ENCODE data around the gene PDE4B. TPM values are rescaled to one million over a fixed set of nuclear protein-coding genes. Genes with fewer than 3 reads are reported as not detected.

Gene PDE4B
- total and polyA plus RNA-seq, 2 of the 13 experiments (the other 11 are each of a cell fraction or from before 2014, with no cell fraction given), result not detected

GRCh38 chr1:66316464-66317247 is 524.0 kb downstream of the PDE4B start:
- Histone ChIP-seq H3K4me3 (replicated peaks in 1 of 3; ENCODE audit: insufficient read depth in 1 of 3, low read depth in 2 of 3, low read length in 3 of 3) (no peak overlapping the region), H3K27me3 (ENCODE audit: control insufficient read depth in 1 of 2, insufficient read depth in 2 of 2, low read length in 2 of 2) (no peaks in the 10 kb centered on the region), H3K27ac (ENCODE audit: extremely low read length, insufficient read depth, low read length) (no peak overlapping the region), H3K9ac (ENCODE audit: insufficient read depth, low read depth, low read length) (no peak overlapping the region), H3K36me3 (replicated peaks in 1 of 2; ENCODE audit: control insufficient read depth in 1 of 2, insufficient read depth in 2 of 2, low read length in 2 of 2) (no peaks in the 10 kb centered on the region), H3K9me3 (ENCODE audit: low read length) (no peaks in the 10 kb centered on the region), H2AFZ (ENCODE audit: low read length) (no peak overlapping the region), H3K79me2 (ENCODE audit: insufficient read depth, low read length) (no peaks in the 10 kb centered on the region), H3K4me2 (ENCODE audit: low read depth, low read length) (no peak overlapping the region), H3K4me1 (ENCODE audit: insufficient read depth, low read length) (no peaks in the 10 kb centered on the region), H4K20me1 (ENCODE audit: insufficient read depth, low read length) (no peaks in the 10 kb centered on the region)
- DNase-seq (ENCODE audit: low spot score) (no peak), FAIRE-seq (no peak), ATAC-seq (no peak)
- BruUV-seq (replicated peaks), result no TSS peak
- intact Hi-C loops (cut with micrococcal nuclease; ENCODE audit: unreplicated experiment), result no loop called here
- POLR2A ChIA-PET, result no interaction called here
- WGBS (ENCODE audit: low lambda C conversion rate), result 59% methylated on average over 3 of the region's 3 CpGs
- in situ Hi-C loops (cut with HindIII; ENCODE audit: extremely low pct_ligation_motif_present, low pct_unique_long_range_greater_than_20kb), result no loop called here
- TF ChIP-seq SYNCRIP (IDR thresholded peaks at IDR 0.05; ENCODE audit: insufficient read depth, low read depth, low read length), result no peak
- TF ChIP-seq MTA3 (CRISPR knock-in tag; IDR thresholded peaks at IDR 0.05), result no peak
- no peak for TF ChIP-seq ZNF205 (CRISPR knock-in tag; IDR thresholded peaks at IDR 0.05)
- TF ChIP-seq ZNF512 (CRISPR knock-in tag; IDR thresholded peaks at IDR 0.05), result no peak
- no peak for TF ChIP-seq ARNT2 (CRISPR knock-in tag; IDR thresholded peaks at IDR 0.05; ENCODE audit: low read depth)
- no peak for TF ChIP-seq SOX5 (CRISPR knock-in tag; IDR thresholded peaks at IDR 0.05; ENCODE audit: borderline replicate concordance)
- no peak for TF ChIP-seq MXD4 (CRISPR knock-in tag; IDR thresholded peaks at IDR 0.05)
- no peak for TF ChIP-seq ZBTB8A (CRISPR knock-in tag; IDR thresholded peaks at IDR 0.05; ENCODE audit: borderline replicate concordance, low read depth)
- TF ChIP-seq FOXJ3 (CRISPR knock-in tag; IDR thresholded peaks at IDR 0.05; ENCODE audit: borderline replicate concordance), result no peak
- TF ChIP-seq RAD21 (CRISPR knock-in tag; IDR thresholded peaks at IDR 0.05), result no peak
- no peak for TF ChIP-seq KLF12 (CRISPR knock-in tag; IDR thresholded peaks at IDR 0.05; ENCODE audit: borderline replicate concordance)
- TF ChIP-seq, protein P1, sequence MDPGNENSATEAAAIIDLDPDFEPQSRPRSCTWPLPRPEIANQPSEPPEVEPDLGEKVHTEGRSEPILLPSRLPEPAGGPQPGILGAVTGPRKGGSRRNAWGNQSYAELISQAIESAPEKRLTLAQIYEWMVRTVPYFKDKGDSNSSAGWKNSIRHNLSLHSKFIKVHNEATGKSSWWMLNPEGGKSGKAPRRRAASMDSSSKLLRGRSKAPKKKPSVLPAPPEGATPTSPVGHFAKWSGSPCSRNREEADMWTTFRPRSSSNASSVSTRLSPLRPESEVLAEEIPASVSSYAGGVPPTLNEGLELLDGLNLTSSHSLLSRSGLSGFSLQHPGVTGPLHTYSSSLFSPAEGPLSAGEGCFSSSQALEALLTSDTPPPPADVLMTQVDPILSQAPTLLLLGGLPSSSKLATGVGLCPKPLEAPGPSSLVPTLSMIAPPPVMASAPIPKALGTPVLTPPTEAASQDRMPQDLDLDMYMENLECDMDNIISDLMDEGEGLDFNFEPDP (CRISPR knock-in tag; conservative IDR thresholded peaks at IDR 0.05), result no peak
- TF ChIP-seq, protein P2, sequence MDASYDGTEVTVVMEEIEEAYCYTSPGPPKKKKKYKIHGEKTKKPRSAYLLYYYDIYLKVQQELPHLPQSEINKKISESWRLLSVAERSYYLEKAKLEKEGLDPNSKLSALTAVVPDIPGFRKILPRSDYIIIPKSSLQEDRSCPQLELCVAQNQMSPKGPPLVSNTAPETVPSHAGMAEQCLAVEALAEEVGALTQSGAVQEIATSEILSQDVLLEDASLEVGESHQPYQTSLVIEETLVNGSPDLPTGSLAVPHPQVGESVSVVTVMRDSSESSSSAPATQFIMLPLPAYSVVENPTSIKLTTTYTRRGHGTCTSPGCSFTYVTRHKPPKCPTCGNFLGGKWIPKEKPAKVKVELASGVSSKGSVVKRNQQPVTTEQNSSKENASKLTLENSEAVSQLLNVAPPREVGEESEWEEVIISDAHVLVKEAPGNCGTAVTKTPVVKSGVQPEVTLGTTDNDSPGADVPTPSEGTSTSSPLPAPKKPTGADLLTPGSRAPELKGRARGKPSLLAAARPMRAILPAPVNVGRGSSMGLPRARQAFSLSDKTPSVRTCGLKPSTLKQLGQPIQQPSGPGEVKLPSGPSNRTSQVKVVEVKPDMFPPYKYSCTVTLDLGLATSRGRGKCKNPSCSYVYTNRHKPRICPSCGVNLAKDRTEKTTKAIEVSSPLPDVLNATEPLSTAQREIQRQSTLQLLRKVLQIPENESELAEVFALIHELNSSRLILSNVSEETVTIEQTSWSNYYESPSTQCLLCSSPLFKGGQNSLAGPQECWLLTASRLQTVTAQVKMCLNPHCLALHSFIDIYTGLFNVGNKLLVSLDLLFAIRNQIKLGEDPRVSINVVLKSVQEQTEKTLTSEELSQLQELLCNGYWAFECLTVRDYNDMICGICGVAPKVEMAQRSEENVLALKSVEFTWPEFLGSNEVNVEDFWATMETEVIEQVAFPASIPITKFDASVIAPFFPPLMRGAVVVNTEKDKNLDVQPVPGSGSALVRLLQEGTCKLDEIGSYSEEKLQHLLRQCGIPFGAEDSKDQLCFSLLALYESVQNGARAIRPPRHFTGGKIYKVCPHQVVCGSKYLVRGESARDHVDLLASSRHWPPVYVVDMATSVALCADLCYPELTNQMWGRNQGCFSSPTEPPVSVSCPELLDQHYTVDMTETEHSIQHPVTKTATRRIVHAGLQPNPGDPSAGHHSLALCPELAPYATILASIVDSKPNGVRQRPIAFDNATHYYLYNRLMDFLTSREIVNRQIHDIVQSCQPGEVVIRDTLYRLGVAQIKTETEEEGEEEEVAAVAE (CRISPR knock-in tag; IDR thresholded peaks at IDR 0.05; ENCODE audit: borderline replicate concordance), result no peak
- no peak for TF ChIP-seq RFXANK (CRISPR knock-in tag; IDR thresholded peaks at IDR 0.05)
- no peak for TF ChIP-seq SATB2 (CRISPR knock-in tag; IDR thresholded peaks at IDR 0.05)
- no peak for TF ChIP-seq NFIB (CRISPR knock-in tag; IDR thresholded peaks at IDR 0.05; ENCODE audit: borderline replicate concordance)
- CTCF ChIA-PET (ENCODE audit: low intra/inter-chr PET ratio, low total read pairs), result no interaction called here

Data from HepG2 (cell line).